ENCODE data around the gene KAZN.

DNA sequence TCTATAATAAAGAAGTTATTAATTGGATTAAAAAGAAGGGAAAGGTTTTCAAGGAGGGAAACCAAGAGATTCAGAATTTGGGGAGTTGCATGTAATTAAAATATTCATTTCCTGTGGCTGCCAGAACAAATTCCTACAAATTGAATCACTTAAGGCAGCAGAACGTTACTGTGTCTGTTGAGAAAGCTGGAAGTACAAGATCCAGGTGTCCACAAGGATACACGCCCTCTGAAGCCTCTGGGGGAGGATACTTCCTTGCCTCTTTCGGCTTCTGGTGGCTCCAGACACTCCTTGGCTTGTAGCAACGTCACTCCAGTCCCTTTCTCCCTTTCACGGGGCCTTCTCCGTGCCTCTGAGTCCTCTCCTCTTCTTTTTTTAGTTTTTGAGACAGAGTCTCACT, 67.9 kb downstream of the KAZN start:
- TF ChIP-seq, protein P1, sequence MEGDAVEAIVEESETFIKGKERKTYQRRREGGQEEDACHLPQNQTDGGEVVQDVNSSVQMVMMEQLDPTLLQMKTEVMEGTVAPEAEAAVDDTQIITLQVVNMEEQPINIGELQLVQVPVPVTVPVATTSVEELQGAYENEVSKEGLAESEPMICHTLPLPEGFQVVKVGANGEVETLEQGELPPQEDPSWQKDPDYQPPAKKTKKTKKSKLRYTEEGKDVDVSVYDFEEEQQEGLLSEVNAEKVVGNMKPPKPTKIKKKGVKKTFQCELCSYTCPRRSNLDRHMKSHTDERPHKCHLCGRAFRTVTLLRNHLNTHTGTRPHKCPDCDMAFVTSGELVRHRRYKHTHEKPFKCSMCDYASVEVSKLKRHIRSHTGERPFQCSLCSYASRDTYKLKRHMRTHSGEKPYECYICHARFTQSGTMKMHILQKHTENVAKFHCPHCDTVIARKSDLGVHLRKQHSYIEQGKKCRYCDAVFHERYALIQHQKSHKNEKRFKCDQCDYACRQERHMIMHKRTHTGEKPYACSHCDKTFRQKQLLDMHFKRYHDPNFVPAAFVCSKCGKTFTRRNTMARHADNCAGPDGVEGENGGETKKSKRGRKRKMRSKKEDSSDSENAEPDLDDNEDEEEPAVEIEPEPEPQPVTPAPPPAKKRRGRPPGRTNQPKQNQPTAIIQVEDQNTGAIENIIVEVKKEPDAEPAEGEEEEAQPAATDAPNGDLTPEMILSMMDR (IDR thresholded peaks at IDR 0.05; ENCODE audit: poor library complexity) = no peak
- TF ChIP-seq EZH2 (IDR thresholded peaks at IDR 0.05; ENCODE audit: borderline replicate concordance) = no peak
